Liver (tissue), 9 donors: ENCODE data around the gene DSCAML1. TPM values are rescaled to one million over a fixed set of nuclear protein-coding genes. Genes with fewer than 3 reads are reported as not detected.

Source experiments
- DNase-seq: peaks from one replicate; pipeline ENCODE4 v3.0.0-alpha.2; 2017; ENCODE audit warnings: low spot score
- H3K27ac ChIP-seq, 2 donors: one replicate each; pipeline ENCODE4 v1.7.0; 2013; ENCODE audit warnings: inconsistent platforms in 2 of 2, low read length in 2 of 2, control low read depth in 1 of 2, low read depth in 1 of 2, mild to moderate bottlenecking in 1 of 2
- H3K27me3 ChIP-seq, 4 donors: one replicate each; pipeline versions ENCODE4 v1.6.1 to v1.7.0; 2013; ENCODE audit warnings: low read length in 3 of 4, inconsistent platforms in 1 of 4, mild to moderate bottlenecking in 1 of 4, moderate library complexity in 1 of 4; ENCODE audit not compliant: control insufficient read depth in 4 of 4, insufficient read depth in 4 of 4
- H3K36me3 ChIP-seq, 4 donors: one replicate each; pipeline versions ENCODE4 v1.6.1 to v1.7.0; 2013; ENCODE audit warnings: low read length in 3 of 4, mild to moderate bottlenecking in 3 of 4, low read depth in 1 of 4, moderate library complexity in 1 of 4; ENCODE audit not compliant: control insufficient read depth in 4 of 4, insufficient read depth in 3 of 4
- H3K4me1 ChIP-seq, 4 donors: one replicate each; pipeline versions ENCODE4 v1.6.1 to v1.7.0; 2013; ENCODE audit warnings: low read length in 3 of 4, mild to moderate bottlenecking in 3 of 4, moderate library complexity in 1 of 4; ENCODE audit not compliant: control insufficient read depth in 4 of 4, insufficient read depth in 4 of 4
- H3K4me3 ChIP-seq, 3 donors: one replicate each; pipeline versions ENCODE4 v1.6.1 to v1.7.0; 2013; ENCODE audit warnings: low read length in 3 of 3, control low read depth in 1 of 3, low read depth in 1 of 3, mild to moderate bottlenecking in 1 of 3
- H3K9ac ChIP-seq, 2 donors: one replicate each; pipeline ENCODE4 v1.7.0; 2013; ENCODE audit warnings: low read length in 2 of 2, mild to moderate bottlenecking in 2 of 2, moderate library complexity in 2 of 2, control low read depth in 1 of 2, low read depth in 1 of 2
- H3K9me3 ChIP-seq, 4 donors: one replicate each; pipeline versions ENCODE4 v1.6.1 to v1.7.0; 2013; ENCODE audit warnings: low read length in 3 of 4; ENCODE audit not compliant: control insufficient read depth in 4 of 4
- EGR1 ChIP-seq, 2 donors: IDR thresholded peaks; 2 replicates each; pipeline ENCODE4 v1.6.1; 2016 to 2018; ENCODE audit warnings: antibody characterized with exemption in 2 of 2, low read depth in 2 of 2
- FOXA1 ChIP-seq: IDR thresholded peaks from 2 replicates; pipeline ENCODE4 v1.6.1; 2016; ENCODE audit warnings: antibody characterized with exemption
- GABPA ChIP-seq, 2 donors: IDR thresholded peaks in 1 of 2; conservative IDR thresholded peaks in 1 of 2; 2 replicates each; pipeline ENCODE4 v1.6.1; 2016; ENCODE audit warnings: antibody characterized with exemption in 2 of 2, mild to moderate bottlenecking in 1 of 2, moderate library complexity in 1 of 2
- HNF4A ChIP-seq, 2 donors: conservative IDR thresholded peaks; 2 replicates each; pipeline ENCODE4 v1.6.1; 2016; ENCODE audit warnings: antibody characterized with exemption in 2 of 2, mild to moderate bottlenecking in 2 of 2
- HNF4G ChIP-seq: IDR thresholded peaks from 2 replicates; pipeline ENCODE4 v1.6.1; 2016; ENCODE audit warnings: antibody characterized with exemption
- JUND ChIP-seq, 2 donors: IDR thresholded peaks; 2 replicates each; pipeline ENCODE4 v1.6.1; 2016; ENCODE audit warnings: antibody characterized with exemption in 2 of 2
- RXRA ChIP-seq, 2 donors: IDR thresholded peaks; 2 replicates each; pipeline ENCODE4 v1.6.1; 2017 to 2018; ENCODE audit warnings: antibody characterized with exemption in 2 of 2, mild to moderate bottlenecking in 1 of 2
- SP1 ChIP-seq: IDR thresholded peaks from 2 replicates; pipeline ENCODE4 v1.6.1; 2018; ENCODE audit warnings: antibody characterized with exemption, mild to moderate bottlenecking
- TAF1 ChIP-seq: conservative IDR thresholded peaks from 2 replicates; pipeline ENCODE4 v1.6.1; 2016; ENCODE audit warnings: antibody characterized with exemption, mild to moderate bottlenecking
- YY1 ChIP-seq: IDR thresholded peaks from 2 replicates; pipeline ENCODE4 v1.6.1; 2016; ENCODE audit warnings: antibody characterized with exemption, mild to moderate bottlenecking
- WGBS: extraction: QIAGEN DNeasy Blood & Tissue Kit; methylation state at CpG from one replicate; pipeline ENCODE4 v1.1.7; 2013; 5-methylcytosine and 5-hydroxymethylcytosine counted together
- polyA plus RNA-seq, 2 donors: library from polyadenylated mRNA; stranded (reverse) in 1 of 2; unstranded in 1 of 2; fragments of 200-250 nt in 1 of 2; fragments of >200 nt in 1 of 2; fragmentation: Nextera tagmentation in 1 of 2; extraction: Ambion mirVana in 1 of 2; gene quantifications; one replicate each; pipeline versions ENCODE4 v1.2.1 to v1.2.3, GENCODE V29; 2013 to 2015
- total RNA-seq, 2 donors: library from RNA; depleted of rRNA; stranded (reverse); fragments of >200 nt; gene quantifications; one replicate each; pipeline ENCODE4 v1.2.3, GENCODE V29; 2014
- TF ChIP-seq, protein P1 (sequence below): IDR thresholded peaks from 2 replicates; pipeline ENCODE4 v1.6.1; 2016; ENCODE audit warnings: antibody characterized with exemption
- TF ChIP-seq, protein P2 (sequence below): IDR thresholded peaks from 2 replicates; pipeline ENCODE4 v1.6.1; 2016; ENCODE audit warnings: antibody characterized with exemption, mild to moderate bottlenecking
- TF ChIP-seq, protein P3 (sequence below): IDR thresholded peaks from 2 replicates; pipeline ENCODE4 v1.6.1; 2016; ENCODE audit warnings: antibody characterized with exemption
- donor health status: healthy.
- donor health status: healthy.
- donor health status: healthy.
- donor health status: healthy.
- donor health status: healthy.

The DSCAML1 gene
- total and polyA plus RNA-seq, 4 donors, result 0.07 to 0.42 (median 0.20) TPM

DNA sequence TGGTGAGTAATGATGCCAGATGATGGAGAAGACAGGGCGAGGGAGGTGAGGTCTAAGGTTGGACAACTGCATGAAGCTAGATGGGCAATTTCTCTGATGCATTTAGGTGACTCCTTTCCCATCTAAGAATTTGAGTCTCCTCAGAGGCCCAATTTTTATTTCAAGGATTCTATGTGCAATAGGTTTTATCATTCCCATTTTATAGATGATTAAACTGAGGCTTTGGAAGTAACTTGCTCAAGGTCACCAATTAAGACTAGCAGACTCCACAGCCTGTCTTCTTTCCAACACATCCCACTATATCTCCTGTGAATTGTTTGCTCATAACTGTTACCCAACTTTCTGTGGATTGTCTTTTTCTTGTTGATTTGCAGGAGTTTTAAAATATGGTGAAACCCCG, 28.5 kb downstream of the DSCAML1 start:
- Histone ChIP-seq H3K27me3 (no peaks in the 10 kb centered on the region), H3K27ac (no peak overlapping the region), H3K4me1 (no peaks in the 10 kb centered on the region), H3K4me3 (no peak overlapping the region), H3K36me3 (no peaks in the 10 kb centered on the region), H3K9me3 (no peaks in the 10 kb centered on the region), H3K9ac (no peak overlapping the region)
- 99% methylated on average over 2 of the region's 2 CpGs for WGBS
- no peak for DNase-seq
- TF ChIP-seq EGR1 (IDR thresholded peaks at IDR 0.05; ENCODE audit: low read depth in 2 of 2), result no peak
- TF ChIP-seq HNF4A (conservative IDR thresholded peaks at IDR 0.05), result no peak
- TF ChIP-seq SP1, result no peak
- no peak for TF ChIP-seq YY1
- TF ChIP-seq FOXA1, result no peak
- no peak for TF ChIP-seq RXRA (IDR thresholded peaks at IDR 0.05)
- no peak for TF ChIP-seq JUND (IDR thresholded peaks at IDR 0.05)
- TF ChIP-seq, protein P1, sequence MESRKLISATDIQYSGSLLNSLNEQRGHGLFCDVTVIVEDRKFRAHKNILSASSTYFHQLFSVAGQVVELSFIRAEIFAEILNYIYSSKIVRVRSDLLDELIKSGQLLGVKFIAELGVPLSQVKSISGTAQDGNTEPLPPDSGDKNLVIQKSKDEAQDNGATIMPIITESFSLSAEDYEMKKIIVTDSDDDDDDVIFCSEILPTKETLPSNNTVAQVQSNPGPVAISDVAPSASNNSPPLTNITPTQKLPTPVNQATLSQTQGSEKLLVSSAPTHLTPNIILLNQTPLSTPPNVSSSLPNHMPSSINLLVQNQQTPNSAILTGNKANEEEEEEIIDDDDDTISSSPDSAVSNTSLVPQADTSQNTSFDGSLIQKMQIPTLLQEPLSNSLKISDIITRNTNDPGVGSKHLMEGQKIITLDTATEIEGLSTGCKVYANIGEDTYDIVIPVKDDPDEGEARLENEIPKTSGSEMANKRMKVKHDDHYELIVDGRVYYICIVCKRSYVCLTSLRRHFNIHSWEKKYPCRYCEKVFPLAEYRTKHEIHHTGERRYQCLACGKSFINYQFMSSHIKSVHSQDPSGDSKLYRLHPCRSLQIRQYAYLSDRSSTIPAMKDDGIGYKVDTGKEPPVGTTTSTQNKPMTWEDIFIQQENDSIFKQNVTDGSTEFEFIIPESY, result no peak
- TF ChIP-seq, protein P2, sequence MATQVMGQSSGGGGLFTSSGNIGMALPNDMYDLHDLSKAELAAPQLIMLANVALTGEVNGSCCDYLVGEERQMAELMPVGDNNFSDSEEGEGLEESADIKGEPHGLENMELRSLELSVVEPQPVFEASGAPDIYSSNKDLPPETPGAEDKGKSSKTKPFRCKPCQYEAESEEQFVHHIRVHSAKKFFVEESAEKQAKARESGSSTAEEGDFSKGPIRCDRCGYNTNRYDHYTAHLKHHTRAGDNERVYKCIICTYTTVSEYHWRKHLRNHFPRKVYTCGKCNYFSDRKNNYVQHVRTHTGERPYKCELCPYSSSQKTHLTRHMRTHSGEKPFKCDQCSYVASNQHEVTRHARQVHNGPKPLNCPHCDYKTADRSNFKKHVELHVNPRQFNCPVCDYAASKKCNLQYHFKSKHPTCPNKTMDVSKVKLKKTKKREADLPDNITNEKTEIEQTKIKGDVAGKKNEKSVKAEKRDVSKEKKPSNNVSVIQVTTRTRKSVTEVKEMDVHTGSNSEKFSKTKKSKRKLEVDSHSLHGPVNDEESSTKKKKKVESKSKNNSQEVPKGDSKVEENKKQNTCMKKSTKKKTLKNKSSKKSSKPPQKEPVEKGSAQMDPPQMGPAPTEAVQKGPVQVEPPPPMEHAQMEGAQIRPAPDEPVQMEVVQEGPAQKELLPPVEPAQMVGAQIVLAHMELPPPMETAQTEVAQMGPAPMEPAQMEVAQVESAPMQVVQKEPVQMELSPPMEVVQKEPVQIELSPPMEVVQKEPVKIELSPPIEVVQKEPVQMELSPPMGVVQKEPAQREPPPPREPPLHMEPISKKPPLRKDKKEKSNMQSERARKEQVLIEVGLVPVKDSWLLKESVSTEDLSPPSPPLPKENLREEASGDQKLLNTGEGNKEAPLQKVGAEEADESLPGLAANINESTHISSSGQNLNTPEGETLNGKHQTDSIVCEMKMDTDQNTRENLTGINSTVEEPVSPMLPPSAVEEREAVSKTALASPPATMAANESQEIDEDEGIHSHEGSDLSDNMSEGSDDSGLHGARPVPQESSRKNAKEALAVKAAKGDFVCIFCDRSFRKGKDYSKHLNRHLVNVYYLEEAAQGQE, result no peak

DNA sequence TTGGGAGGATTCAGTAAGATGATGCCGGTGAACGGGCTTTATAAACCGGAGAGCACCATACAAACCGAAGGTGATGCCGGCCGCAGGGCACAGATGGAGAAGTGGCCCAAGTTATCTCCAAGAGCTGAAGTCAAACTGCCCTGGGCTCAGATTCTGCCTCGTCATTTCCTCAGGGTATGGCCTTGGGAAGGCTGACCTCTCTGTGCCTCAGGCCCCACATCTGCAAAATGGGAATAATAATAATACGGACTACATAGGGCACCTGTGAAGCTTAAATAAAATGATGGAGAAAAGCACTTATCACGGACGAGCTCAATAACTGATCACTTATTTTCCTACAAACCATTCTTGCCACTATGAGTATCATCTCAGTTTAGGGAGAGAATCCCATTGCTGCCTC, 29.9 kb downstream of the DSCAML1 start:
- Histone ChIP-seq H3K9ac (no peak overlapping the region), H3K27ac (no peak overlapping the region), H3K36me3 (no peaks in the 10 kb centered on the region), H3K9me3 (no peaks in the 10 kb centered on the region), H3K4me1 (no peaks in the 10 kb centered on the region), H3K27me3 (no peaks in the 10 kb centered on the region), H3K4me3 (no peak overlapping the region)
- 91% methylated on average over 10 of the region's 10 CpGs for WGBS
- no peak for TF ChIP-seq FOXA1
- TF ChIP-seq TAF1, result no peak
- TF ChIP-seq JUND (IDR thresholded peaks at IDR 0.05), result no peak
- no peak for TF ChIP-seq RXRA (IDR thresholded peaks at IDR 0.05)
- TF ChIP-seq, protein P1, result no peak
- no peak for TF ChIP-seq HNF4G
- TF ChIP-seq GABPA (IDR thresholded peaks at IDR 0.05 in 1 of 2, conservative IDR thresholded peaks at IDR 0.05 in 1 of 2), result no peak
- TF ChIP-seq, protein P3, sequence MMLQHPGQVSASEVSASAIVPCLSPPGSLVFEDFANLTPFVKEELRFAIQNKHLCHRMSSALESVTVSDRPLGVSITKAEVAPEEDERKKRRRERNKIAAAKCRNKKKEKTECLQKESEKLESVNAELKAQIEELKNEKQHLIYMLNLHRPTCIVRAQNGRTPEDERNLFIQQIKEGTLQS, result no peak
- TF ChIP-seq, protein P2, result no peak
- no peak for TF ChIP-seq SP1
- no peak for TF ChIP-seq EGR1 (IDR thresholded peaks at IDR 0.05; ENCODE audit: low read depth in 2 of 2)
- TF ChIP-seq YY1, result no peak
- DNase-seq, result no peak
